PC-9 (cell line): ENCODE measurements around the gene TMEM109. TPM values are rescaled to one million over a fixed set of nuclear protein-coding genes. Genes with fewer than 3 reads are reported as not detected.

Experiments
- BruUV-seq: library from RNA; stranded (reverse); fragments of 400-500 nt; replicated peaks from 2 replicates; lab custom pipeline; 2021; lab: Mats Ljungman, UMichigan
- CTCF ChIA-PET: fragments of 300-600 bp; sonication (Branson Sonifier 250); formaldehyde crosslinking; loops from one replicate; lab custom pipeline; 2022; ENCODE audit warnings: antibody characterized with exemption; lab: Charles Lee
- POLR2A ChIA-PET: fragments of 300-600 bp; sonication (Branson Sonifier 250); formaldehyde crosslinking; loops from one replicate; lab custom pipeline; 2022; ENCODE audit warnings: antibody characterized with exemption; ENCODE audit not compliant: unreplicated experiment; lab: Charles Lee
- DNase-seq, 2 experiments: peaks; one replicate each; pipeline versions ENCODE4 v3.0.0 to v3.0.0-alpha.2; 2015 to 2022; ENCODE audit warnings: mixed read lengths in 1 of 2
- H2AFZ ChIP-seq: fragments of 200-600 bp; sonication (generic); 2 replicates; pipeline ENCODE4 v1.8.1; 2017; ENCODE audit warnings: antibody characterized with exemption
- H3F3A ChIP-seq: fragments of 200-600 bp; sonication (generic); 2 replicates; pipeline ENCODE4 v1.8.1; 2017; ENCODE audit warnings: antibody characterized with exemption, mild to moderate bottlenecking, low read depth; ENCODE audit not compliant: insufficient read depth
- H3K27ac ChIP-seq: fragments of 200-600 bp; sonication (generic); 2 replicates; pipeline ENCODE4 v1.6.1; 2016; ENCODE audit warnings: mixed run types
- H3K27me3 ChIP-seq: fragments of 200-600 bp; sonication (generic); 2 replicates; pipeline ENCODE4 v1.6.1; 2016; ENCODE audit warnings: low read depth, mixed run types; ENCODE audit not compliant: insufficient read depth
- H3K36me3 ChIP-seq: fragments of 200-600 bp; sonication (generic); 2 replicates; pipeline ENCODE4 v1.6.1; 2016; ENCODE audit warnings: low read depth, mixed run types
- H3K4me1 ChIP-seq: fragments of 200-600 bp; sonication (generic); replicated peaks from 2 replicates; pipeline ENCODE4 v1.6.1; 2016; ENCODE audit warnings: mixed run types; ENCODE audit not compliant: insufficient read depth
- H3K4me2 ChIP-seq: fragments of 200-600 bp; sonication (generic); 2 replicates; pipeline ENCODE4 v1.6.1; 2017; ENCODE audit warnings: mixed run types
- H3K4me3 ChIP-seq: fragments of 200-600 bp; sonication (generic); 2 replicates; pipeline ENCODE4 v1.6.1; 2016; ENCODE audit warnings: mixed run types
- H3K79me2 ChIP-seq: fragments of 200-600 bp; sonication (generic); 2 replicates; pipeline ENCODE4 v1.6.1; 2017; ENCODE audit warnings: low read depth, mixed run types
- H3K9me2 ChIP-seq: fragments of 200-600 bp; sonication (generic); 2 replicates; pipeline ENCODE4 v1.8.1; 2017; ENCODE audit warnings: mild to moderate bottlenecking; ENCODE audit not compliant: insufficient read depth
- H3K9me3 ChIP-seq: fragments of 200-600 bp; sonication (generic); 2 replicates; pipeline ENCODE4 v1.8.1; 2016; ENCODE audit warnings: low read depth; ENCODE audit not compliant: insufficient read depth
- H4K20me1 ChIP-seq: fragments of 200-600 bp; sonication (generic); 2 replicates; pipeline ENCODE4 v1.8.1; 2017; ENCODE audit not compliant: insufficient read depth
- CTCF ChIP-seq: fragments of 200-600 bp; sonication (generic); conservative IDR thresholded peaks from 2 replicates; pipeline ENCODE4 v1.6.1; 2017; ENCODE audit warnings: mixed run types, antibody characterized with exemption, mild to moderate bottlenecking, moderate library complexity
- EZH2 ChIP-seq: fragments of 200-600 bp; sonication (generic); IDR thresholded peaks from 2 replicates; pipeline ENCODE4 v1.8.0; 2017; ENCODE audit warnings: antibody characterized with exemption, low read depth
- intact Hi-C: fragments of 100-400 bp; cut with micrococcal nuclease; formaldehyde crosslinking; loops from one replicate; pipeline ENCODE4 v1.10.0; 2022; ENCODE audit not compliant: unreplicated experiment
- total RNA-seq: library from RNA; stranded (reverse); gene quantifications from 2 replicates; pipeline ENCODE4 v1.2.3, GENCODE V29; 2021

Gene TMEM109
- total RNA-seq, 1 experiment from 2014 or later, result 105 TPM

GRCh38 chr11:60872961-60873524 lies 40.9 kb upstream of the TMEM109 start:
- Histone ChIP-seq H4K20me1 (no peaks in the 10 kb centered on the region), H3K36me3 (no peaks in the 10 kb centered on the region), H3K4me2 (no peak overlapping the region), H3K27me3 (no peaks in the 10 kb centered on the region), H3F3A (no peaks in the 10 kb centered on the region), H3K79me2 (no peaks in the 10 kb centered on the region), H3K9me3 (no peaks in the 10 kb centered on the region), H3K4me1 (0 out of 2 replicates have a peak, but pooled peaks cover 6% of the 10 kb centered on the region), H3K4me3 (no peak overlapping the region), H3K9me2 (no peaks in the 10 kb centered on the region), H2AFZ (no peak overlapping the region), H3K27ac (no peak overlapping the region)
- BruUV-seq, result no TSS peak
- ChIA-PET CTCF (interaction anchor here (0.6 kb wide), 2 partner anchors 27 to 574 kb away, joined by 3 to 5 read pairs; no protein-coding TSS in a partner anchor), POLR2A (no interaction called here)
- TF ChIP-seq CTCF (no peak), EZH2 (no peak)
- intact Hi-C loops, result no loop called here
- DNase-seq, result peak in 1 of 2 experiments; percentile 28

DNA sequence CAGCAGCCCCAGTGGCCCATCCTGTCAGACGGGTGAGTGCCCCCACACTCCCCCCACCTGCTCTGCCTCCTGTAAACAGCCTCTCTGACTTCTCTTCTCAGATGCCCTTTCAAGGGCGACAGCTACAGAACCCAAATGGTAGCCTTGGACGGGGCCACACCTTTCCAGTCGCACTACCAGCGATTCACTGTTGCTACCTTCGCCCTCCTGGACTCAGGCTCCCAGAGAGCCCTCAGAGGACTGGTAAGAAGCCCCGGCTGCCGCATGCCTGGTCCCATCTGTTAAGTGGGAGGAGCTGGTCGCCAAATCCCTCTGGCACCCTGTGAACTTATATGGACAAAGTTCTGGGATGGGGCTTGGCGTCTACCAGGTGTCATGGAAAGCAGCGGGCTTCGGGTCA lies 40.4 kb upstream of the TMEM109 start:
- no peaks in the 10 kb centered on the region for H3K27me3 ChIP-seq
- intact Hi-C loops, result no loop called here
- TF ChIP-seq EZH2 (no peak), CTCF (no peak)
- H3K9me3 ChIP-seq, result no peaks in the 10 kb centered on the region
- no peak overlapping the region for H3K4me2 ChIP-seq
- no peak overlapping the region for H2AFZ ChIP-seq
- POLR2A ChIA-PET, result no interaction called here
- CTCF ChIA-PET, result interaction anchor here (0.6 kb wide), 2 partner anchors 26 to 573 kb away, joined by 3 to 5 read pairs; no protein-coding TSS in a partner anchor
- no peak overlapping the region for H3K27ac ChIP-seq
- 0 out of 2 replicates have a peak, but pooled peaks cover 6% of the 10 kb centered on the region for H3K4me1 ChIP-seq
- DNase-seq, result no peak
- no peaks in the 10 kb centered on the region for H3K9me2 ChIP-seq
- H3K79me2 ChIP-seq, result no peaks in the 10 kb centered on the region
- BruUV-seq, result no TSS peak
- H3K36me3 ChIP-seq, result no peaks in the 10 kb centered on the region
- no peaks in the 10 kb centered on the region for H3F3A ChIP-seq
- no peak overlapping the region for H3K4me3 ChIP-seq
- no peaks in the 10 kb centered on the region for H4K20me1 ChIP-seq

- Histone ChIP-seq H3K36me3 (no peaks in the 10 kb centered on the region), H3K9me2 (no peaks in the 10 kb centered on the region), H3K9me3 (no peaks in the 10 kb centered on the region), H3K4me2 (no peak overlapping the region), H3K27ac (no peak overlapping the region), H3K4me3 (no peak overlapping the region), H3F3A (no peaks in the 10 kb centered on the region), H4K20me1 (no peaks in the 10 kb centered on the region), H3K79me2 (no peaks in the 10 kb centered on the region), H2AFZ (no peak overlapping the region), H3K27me3 (no peaks in the 10 kb centered on the region), H3K4me1 (0 out of 2 replicates have a peak, but pooled peaks cover 6% of the 10 kb centered on the region)
- BruUV-seq, result no TSS peak
- intact Hi-C loops, result no loop called here
- DNase-seq, result peak in 1 of 2 experiments; percentile 2
- CTCF ChIA-PET, result no interaction called here
- POLR2A ChIA-PET, result no interaction called here
- TF ChIP-seq EZH2, result no peak
- TF ChIP-seq CTCF, result no peak
Observed at GRCh38 chr11:60874421-60875365, 39.3 kb upstream of the TMEM109 start.
